Prostate gland (tissue), 2 donors: ENCODE data around the gene RGS2.

ENCODE experiments used
- CTCF ChIP-seq, 4 experiments: fragments of 200-600 bp in 2 of 4; fragments of 450-650 bp in 2 of 4; sonication (generic) in 2 of 4; IDR thresholded peaks; 1 replicate in 3 of 4; 2 replicates in 1 of 4; pipeline ENCODE4 v1.5.1; 2016 to 2019; ENCODE audit warnings: antibody characterized with exemption in 4 of 4, mild to moderate bottlenecking in 2 of 4, moderate library complexity in 2 of 4
- POLR2A ChIP-seq: fragments of 450-650 bp; IDR thresholded peaks from one replicate; pipeline ENCODE4 v1.6.1; 2016; ENCODE audit warnings: antibody characterized with exemption, mild to moderate bottlenecking

DNA sequence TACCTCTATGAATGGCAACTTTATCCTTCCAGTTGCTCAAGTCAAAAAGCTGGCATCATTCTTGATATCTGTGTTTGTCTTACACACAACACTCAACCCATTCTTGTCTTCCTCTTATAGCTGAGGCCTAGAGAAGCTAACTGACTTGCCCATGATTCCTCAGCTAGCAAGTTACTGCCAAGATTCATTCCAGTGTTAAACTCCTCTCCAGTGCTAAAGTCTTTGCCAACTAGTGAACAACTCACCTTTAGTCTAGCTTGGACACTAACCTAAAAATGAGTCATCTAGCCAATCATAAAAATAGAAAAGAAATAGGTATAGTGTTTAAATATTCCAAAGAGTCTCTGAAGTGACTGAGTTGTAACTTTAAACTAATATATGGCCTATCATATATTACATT is 45.6 kb upstream of the RGS2 start:
- TF ChIP-seq POLR2A, result no peak
- TF ChIP-seq CTCF (IDR thresholded peaks at IDR 0.05), result no peak
